HG02870 (cell line): ENCODE results near the gene PRPH2.
"Not testable (repeated sequence)": the region's sequence is repeated elsewhere in the genome, so short reads cannot be mapped to it uniquely, and the experiment has no call there.

Experiments used
- ATAC-seq: cut with Tn5 transposase; IDR thresholded peaks from one replicate; pipeline ENCODE4 v1.9.1; 2021; ENCODE audit warnings: mild to moderate bottlenecking, moderate library complexity; ENCODE audit not compliant: unreplicated experiment

PRPH2 gene

GRCh38 chr6:42742116-42742894 is 19.9 kb upstream of the PRPH2 start:
- no peak for ATAC-seq

- no peak for ATAC-seq
Measured at GRCh38 chr6:42740725-42741124, 18.3 kb upstream of the PRPH2 start.

GRCh38 chr6:42735976-42736375 is 13.6 kb upstream of the PRPH2 start:
- no peak for ATAC-seq

GRCh38 chr6:42733867-42734481 is 11.6 kb upstream of the PRPH2 start:
- ATAC-seq: not testable (repeated sequence)

- ATAC-seq: no peak
Measured at GRCh38 chr6:42729731-42730130, 7.3 kb upstream of the PRPH2 start.

GRCh38 chr6:42727627-42728026 is 5.2 kb upstream of the PRPH2 start:
- ATAC-seq: no peak

GRCh38 chr6:42727087-42727611 is 4.8 kb upstream of the PRPH2 start:
- no peak for ATAC-seq

- no peak for ATAC-seq
Measured at GRCh38 chr6:42726485-42727086, 4.2 kb upstream of the PRPH2 start.

GRCh38 chr6:42726026-42726425 is 3.6 kb upstream of the PRPH2 start:
- ATAC-seq: no peak

- no peak for ATAC-seq
Measured at GRCh38 chr6:42724825-42725224, 2.4 kb upstream of the PRPH2 start.

GRCh38 chr6:42720739-42721138 is 1.7 kb downstream of the PRPH2 start:
- ATAC-seq: no peak

- ATAC-seq: no peak
Measured at GRCh38 chr6:42715871-42716270, 6.5 kb downstream of the PRPH2 start.

- no peak for ATAC-seq
Measured at GRCh38 chr6:42714098-42714761, 8.2 kb downstream of the PRPH2 start.

- ATAC-seq: no peak
Measured at GRCh38 chr6:42711930-42712329, 10.5 kb downstream of the PRPH2 start.

GRCh38 chr6:42710316-42710715 is 12.1 kb downstream of the PRPH2 start:
- ATAC-seq: no peak

GRCh38 chr6:42709871-42710270 is 12.5 kb downstream of the PRPH2 start:
- no peak for ATAC-seq

GRCh38 chr6:42708096-42708495 is 14.3 kb downstream of the PRPH2 start:
- ATAC-seq: no peak

GRCh38 chr6:42707595-42707994 is 14.8 kb downstream of the PRPH2 start:
- no peak for ATAC-seq

GRCh38 chr6:42704937-42705374 is 17.4 kb downstream of the PRPH2 start:
- ATAC-seq: no peak

- no peak for ATAC-seq
Measured at GRCh38 chr6:42704251-42704936, 18.0 kb downstream of the PRPH2 start.

GRCh38 chr6:42702786-42703185 is 19.6 kb downstream of the PRPH2 start:
- not testable (repeated sequence) for ATAC-seq
